NCI-H2171 (cell line): ENCODE measurements around the gene RFTN1.
"Not testable (repeated sequence)": the region's sequence is repeated elsewhere in the genome, so short reads cannot be mapped to it uniquely, and the experiment has no call there.

Source experiments
- DNase-seq: peaks from one replicate; lab custom pipeline; 2025; lab: John Stamatoyannopoulos, UW

RFTN1 gene

GRCh38 chr3:16507578-16508242, 5.8 kb downstream of the RFTN1 start:
- no peak for DNase-seq

- DNase-seq = no peak
These were observed 6.5 kb downstream of the RFTN1 start for GRCh38 chr3:16506884-16507577.

- no peak for DNase-seq
These were observed 7.0 kb downstream of the RFTN1 start for GRCh38 chr3:16506451-16506850.

GRCh38 chr3:16504692-16505091, 8.8 kb downstream of the RFTN1 start:
- DNase-seq = no peak

GRCh38 chr3:16504242-16504641, 9.3 kb downstream of the RFTN1 start:
- DNase-seq = no peak

GRCh38 chr3:16503191-16503776, 10.2 kb downstream of the RFTN1 start:
- DNase-seq = no peak

GRCh38 chr3:16502347-16502908, 11.1 kb downstream of the RFTN1 start:
- no peak for DNase-seq

GRCh38 chr3:16501376-16501775, 12.1 kb downstream of the RFTN1 start:
- no peak for DNase-seq

GRCh38 chr3:16500911-16501310, 12.6 kb downstream of the RFTN1 start:
- DNase-seq = no peak

GRCh38 chr3:16500093-16500492, 13.4 kb downstream of the RFTN1 start:
- DNase-seq = no peak

- no peak for DNase-seq
These were observed 14.1 kb downstream of the RFTN1 start for GRCh38 chr3:16499351-16499750.

GRCh38 chr3:16498130-16498890, 15.2 kb downstream of the RFTN1 start:
- DNase-seq = no peak

- no peak for DNase-seq
These were observed 16.9 kb downstream of the RFTN1 start for GRCh38 chr3:16496408-16497222.

- DNase-seq = no peak
These were observed 17.5 kb downstream of the RFTN1 start for GRCh38 chr3:16496008-16496407.

- no peak for DNase-seq
These were observed 18.6 kb downstream of the RFTN1 start for GRCh38 chr3:16494814-16495431.

GRCh38 chr3:16494094-16494493, 19.4 kb downstream of the RFTN1 start:
- no peak for DNase-seq

GRCh38 chr3:16490062-16490619, 23.4 kb downstream of the RFTN1 start:
- no peak for DNase-seq

GRCh38 chr3:16489326-16490061, 24.0 kb downstream of the RFTN1 start:
- DNase-seq = not testable (repeated sequence)

- DNase-seq = no peak
These were observed 24.9 kb downstream of the RFTN1 start for GRCh38 chr3:16488637-16489036.
